Neural cell (in vitro differentiated cells): ENCODE data around the gene PXMP2.

Source experiments
- CTCF ChIP-seq: fragments of 450-650 bp; IDR thresholded peaks from 2 replicates; pipeline ENCODE4 v1.5.1; 2014; ENCODE audit warnings: antibody characterized with exemption, mild to moderate bottlenecking, moderate library complexity; ENCODE audit not compliant: poor library complexity, severe bottlenecking
- EP300 ChIP-seq: fragments of 450-650 bp; conservative IDR thresholded peaks from 2 replicates; pipeline ENCODE4 v1.6.1; 2014; ENCODE audit warnings: antibody characterized with exemption, mild to moderate bottlenecking, moderate library complexity; ENCODE audit not compliant: poor library complexity, severe bottlenecking
- EZH2 ChIP-seq: fragments of 200-600, 300-800 bp; shearing (Covaris generic), sonication (generic); IDR thresholded peaks from 2 replicates; pipeline ENCODE4 v1.6.1; 2014; ENCODE audit warnings: antibody characterized with exemption, low read length, borderline replicate concordance, mild to moderate bottlenecking; ENCODE audit not compliant: insufficient read depth, poor library complexity, severe bottlenecking
- MXI1 ChIP-seq: fragments of 450-650 bp; conservative IDR thresholded peaks from 2 replicates; pipeline ENCODE4 v1.6.1; 2014; ENCODE audit warnings: antibody characterized with exemption, mild to moderate bottlenecking; ENCODE audit not compliant: poor library complexity, severe bottlenecking
- POLR2AphosphoS5 ChIP-seq: IDR thresholded peaks from 2 replicates; pipeline ENCODE4 v1.6.1; 2012
- RAD21 ChIP-seq: fragments of 450-650 bp; conservative IDR thresholded peaks from 2 replicates; pipeline ENCODE4 v1.6.1; 2014; ENCODE audit warnings: antibody characterized with exemption, mild to moderate bottlenecking, moderate library complexity
- REST ChIP-seq: IDR thresholded peaks from 2 replicates; pipeline ENCODE4 v1.6.1; 2012; ENCODE audit warnings: borderline replicate concordance
- TAF1 ChIP-seq: IDR thresholded peaks from 2 replicates; pipeline ENCODE4 v1.6.1; 2012; ENCODE audit warnings: low read depth

- TF ChIP-seq RAD21 (no peak), MXI1 (no peak), CTCF (no peak), EZH2 (no peak), EP300 (no peak), POLR2AphosphoS5 (no peak), TAF1 (no peak), REST (no peak)
Measured at GRCh38 chr12:132723015-132723763, 35.8 kb downstream of the PXMP2 start.
